Measurements from ENCODE around the gene SLC15A3. TPM values are rescaled to one million over a fixed set of nuclear protein-coding genes. Genes with fewer than 3 reads are reported as not detected.

SLC15A3 gene
- total and polyA plus RNA-seq, 2 experiments from 2014 or later = 14.2 to 15.8 TPM

- TF ChIP-seq ZNF462 (CRISPR knock-in tag; IDR thresholded peaks at IDR 0.05) = no peak
Measured at GRCh38 chr11:60964801-60965200, 12.8 kb upstream of the SLC15A3 start (continued).

- ATAC-seq = no peak
- H3K4me3 Mint-ChIP-seq = no peak overlapping the region
- H3K27ac ChIP-seq (ENCODE audit: low read depth) = no peak overlapping the region
- TF ChIP-seq NANOG (IDR thresholded peaks at IDR 0.05; ENCODE audit: borderline replicate concordance) = no peak
- TF ChIP-seq EZH2phosphoT487 (IDR thresholded peaks at IDR 0.05; ENCODE audit: unreplicated experiment) = no peak
- no peak for TF ChIP-seq STAT1 (IDR thresholded peaks at IDR 0.05; ENCODE audit: unreplicated experiment)
- TF ChIP-seq CTCF (conservative IDR thresholded peaks at IDR 0.05; ENCODE audit: low read depth in 2 of 2) = no peak
- no peak for TF ChIP-seq POLR2AphosphoS5 (IDR thresholded peaks at IDR 0.05; ENCODE audit: low read depth)
- TF ChIP-seq ZNF462 (CRISPR knock-in tag; IDR thresholded peaks at IDR 0.05) = no peak
- TF ChIP-seq EZH2 (IDR thresholded peaks at IDR 0.05; ENCODE audit: low read depth, unreplicated experiment) = no peak
- TF ChIP-seq JUNB (IDR thresholded peaks at IDR 0.05; ENCODE audit: unreplicated experiment) = no peak
Measured at GRCh38 chr11:60960405-60960804, 8.4 kb upstream of the SLC15A3 start.

More at GRCh38 chr11:60960405-60960804, 8.4 kb upstream of the SLC15A3 start:
- no peaks in the 10 kb centered on the region for H3K79me2 ChIP-seq (replicated peaks; ENCODE audit: insufficient read depth)
- H3K4me1 Mint-ChIP-seq = no peaks in the 10 kb centered on the region
- H3K27me3 Mint-ChIP-seq (ENCODE audit: insufficient read depth, low read depth, poor library complexity) = peaks cover 3% of the 10 kb centered on the region
- no peaks in the 10 kb centered on the region for H3F3A ChIP-seq (replicated peaks; ENCODE audit: low read depth)
- no peak overlapping the region for H2AFZ ChIP-seq
- H3K27ac Mint-ChIP-seq = no peak overlapping the region
- DNase-seq (ENCODE audit: low spot score) = no peak
- H4K20me1 ChIP-seq (replicated peaks; ENCODE audit: insufficient read depth) = no peaks in the 10 kb centered on the region
- H3K36me3 Mint-ChIP-seq (ENCODE audit: low read depth) = no peaks in the 10 kb centered on the region
- no peaks in the 10 kb centered on the region for H3K36me3 ChIP-seq (ENCODE audit: insufficient read depth)
- H3K4me2 ChIP-seq = no peak overlapping the region
- H3K9me3 Mint-ChIP-seq = no peaks in the 10 kb centered on the region
- H3K4me3 ChIP-seq = no peak overlapping the region
- H3K9me2 ChIP-seq (ENCODE audit: insufficient read depth) = no peaks in the 10 kb centered on the region
- no peaks in the 10 kb centered on the region for H3K27me3 ChIP-seq (ENCODE audit: insufficient read depth)
- H3K4me1 ChIP-seq (ENCODE audit: insufficient read depth) = no peaks in the 10 kb centered on the region
